Stimulated activated CD4-positive, alpha-beta T cell treated with anti-CD3 and anti-CD28 coated beads, Interleukin-4, amount 100 ng/mL, for 1 hour (primary cell): ENCODE data around the gene RAPGEF6.
"Not testable (repeated sequence)": the region's sequence is repeated elsewhere in the genome, so short reads cannot be mapped to it uniquely, and the experiment has no call there.

Experiments used
- DNase-seq: peaks from one replicate; pipeline ENCODE4 v3.0.0-alpha.2; 2020

The RAPGEF6 gene

DNA sequence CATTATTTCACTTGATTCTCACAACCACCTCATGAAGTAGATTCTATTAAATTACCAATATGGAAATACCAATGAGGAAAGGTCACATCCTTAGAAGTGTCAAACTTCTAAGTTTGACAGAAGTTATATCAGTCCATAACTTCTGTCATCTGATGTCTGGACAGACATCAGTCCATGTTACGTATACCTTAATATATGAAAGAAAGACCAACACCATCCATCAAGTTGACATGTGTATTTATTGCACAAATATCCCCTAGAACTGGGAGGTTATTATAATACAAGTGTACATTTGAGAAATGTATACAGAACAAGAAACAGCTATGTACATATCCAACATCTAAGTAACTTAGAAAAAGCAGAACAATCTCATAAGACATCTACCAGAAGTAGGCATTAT lies 6.5 kb upstream of the RAPGEF6 start:
- DNase-seq, result no peak

DNA sequence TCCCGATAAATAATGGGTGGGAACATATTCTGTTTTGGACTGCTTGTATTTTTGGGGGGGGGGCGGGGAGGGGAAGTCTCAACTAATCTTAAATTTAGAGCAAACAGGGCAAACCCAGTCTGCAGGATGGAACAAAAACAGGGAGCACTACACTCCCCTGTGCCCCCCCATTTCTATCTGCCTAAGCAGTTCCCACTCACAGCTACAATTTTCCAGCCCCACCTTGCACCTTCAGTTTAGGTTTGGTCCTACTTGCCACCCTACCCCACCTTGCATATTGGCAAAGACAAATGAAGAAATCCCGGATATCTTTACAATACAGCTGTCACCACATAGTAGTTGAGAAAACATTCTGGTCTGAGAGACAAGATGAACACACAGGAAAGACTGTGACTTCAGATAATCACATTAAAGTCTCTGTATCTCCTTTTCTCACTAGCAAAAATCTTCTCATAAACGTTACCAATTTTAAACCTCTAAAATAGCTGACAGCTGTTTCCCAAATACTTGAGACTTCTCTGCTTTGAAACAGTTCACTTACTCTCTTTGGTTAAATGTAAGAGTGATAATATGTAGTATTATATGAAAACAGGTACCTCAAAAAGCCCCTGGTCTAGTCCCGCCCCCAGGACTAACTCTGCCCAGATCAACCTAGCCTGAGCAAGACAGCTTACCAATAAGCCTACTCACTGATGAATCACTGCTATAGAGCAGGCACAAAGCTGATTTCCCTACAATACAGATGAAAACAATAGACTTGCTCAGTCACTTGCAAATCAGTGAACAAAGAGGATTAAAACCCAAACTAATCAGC lies 5.2 kb upstream of the RAPGEF6 start:
- peak; percentile 67 for DNase-seq

DNA sequence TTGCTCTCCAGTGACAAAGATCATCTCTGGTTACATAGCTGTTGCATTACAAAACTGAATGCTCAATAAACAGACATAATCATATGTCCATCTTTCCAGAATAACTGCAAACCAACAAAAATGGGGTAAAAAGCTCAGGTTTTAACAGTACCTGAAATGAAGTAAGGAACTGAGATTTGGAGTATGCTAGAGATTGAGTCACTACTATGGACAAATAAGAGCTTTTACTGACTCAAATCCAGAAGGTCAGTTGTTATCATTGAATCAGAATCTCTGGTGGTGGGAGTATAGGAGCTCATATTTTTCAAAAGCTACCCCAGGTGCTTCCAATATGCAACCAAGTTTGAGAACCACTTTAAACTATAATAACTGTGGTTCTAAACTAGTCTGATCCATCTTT lies 4.1 kb upstream of the RAPGEF6 start:
- no peak for DNase-seq

DNA sequence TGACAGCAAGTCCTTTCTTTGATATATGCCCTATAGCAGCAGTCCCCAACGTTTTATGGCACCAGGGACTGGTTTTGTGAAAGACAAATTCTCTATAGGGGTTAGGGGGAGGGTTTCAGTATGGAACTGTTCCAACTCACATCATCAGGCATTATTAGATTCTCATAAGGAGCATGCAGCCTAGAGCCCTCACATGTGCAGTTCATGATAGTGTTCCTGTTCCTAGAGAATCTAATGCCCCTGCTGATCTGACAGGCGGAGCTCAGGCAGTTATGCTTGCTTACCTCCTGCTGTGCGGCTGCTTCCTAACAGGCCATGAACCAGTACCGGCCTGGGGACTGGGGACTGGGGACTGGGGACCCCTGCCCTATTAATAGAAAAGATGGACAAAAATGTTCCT lies 2.7 kb upstream of the RAPGEF6 start:
- no peak for DNase-seq

DNA sequence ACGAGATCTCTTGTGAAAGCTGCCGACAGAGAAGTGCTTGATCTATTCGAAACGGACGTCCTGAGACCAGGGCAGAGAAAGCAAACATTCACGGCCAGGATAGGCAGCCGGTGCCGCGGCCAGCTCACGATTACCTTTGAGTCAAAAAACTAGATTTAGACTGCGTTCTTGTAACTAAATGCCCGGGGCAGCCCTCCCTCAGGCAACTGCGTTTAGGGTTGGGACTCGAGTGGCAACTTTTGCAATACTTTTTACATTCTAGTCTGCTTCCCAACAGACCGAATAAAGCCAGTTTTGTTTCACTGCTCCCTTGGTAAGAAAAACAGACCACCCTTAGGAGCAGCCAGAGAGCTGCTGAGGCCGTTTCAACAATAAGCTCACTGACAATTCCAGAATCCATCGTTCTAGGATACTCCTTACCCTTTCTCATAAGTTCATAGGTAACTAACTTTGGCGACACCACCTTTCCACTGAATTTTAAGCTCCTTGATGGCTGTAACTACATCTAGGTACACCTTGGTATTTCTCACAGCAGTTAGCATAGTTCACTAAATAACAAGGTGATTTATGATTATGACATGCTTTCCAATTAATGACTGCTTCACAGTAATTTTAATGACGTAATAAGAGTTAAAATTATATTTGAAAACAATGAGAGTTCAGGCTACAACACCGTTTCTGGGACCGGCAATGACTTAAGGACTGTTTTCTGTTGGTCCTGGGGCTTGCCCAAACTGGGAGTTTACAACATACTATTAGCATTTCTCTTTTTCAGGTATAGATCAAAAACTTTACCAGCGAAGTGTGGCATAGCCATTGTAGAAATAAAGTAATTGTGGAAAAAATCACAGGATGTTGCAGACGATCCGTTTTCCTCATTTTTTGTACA lies 899 bp upstream of the RAPGEF6 start:
- no peak for DNase-seq

DNA sequence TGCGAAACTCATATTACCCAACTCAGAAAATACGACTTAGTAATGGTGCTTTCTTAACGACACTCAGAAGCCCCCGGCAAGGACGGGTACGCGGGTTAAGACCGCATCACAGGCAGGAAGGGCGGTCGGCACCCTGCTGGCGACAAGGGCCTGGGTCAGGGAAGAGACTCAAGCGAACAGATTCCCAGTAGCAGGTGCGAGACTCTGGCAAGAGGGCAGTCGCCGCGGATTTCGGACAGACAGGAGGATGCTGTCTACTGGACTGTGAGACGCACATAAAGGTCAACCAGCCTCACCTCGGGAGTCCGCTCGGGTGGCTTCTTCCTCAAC lies 398 bp downstream of the RAPGEF6 start:
- DNase-seq, result peak; percentile 49

DNA sequence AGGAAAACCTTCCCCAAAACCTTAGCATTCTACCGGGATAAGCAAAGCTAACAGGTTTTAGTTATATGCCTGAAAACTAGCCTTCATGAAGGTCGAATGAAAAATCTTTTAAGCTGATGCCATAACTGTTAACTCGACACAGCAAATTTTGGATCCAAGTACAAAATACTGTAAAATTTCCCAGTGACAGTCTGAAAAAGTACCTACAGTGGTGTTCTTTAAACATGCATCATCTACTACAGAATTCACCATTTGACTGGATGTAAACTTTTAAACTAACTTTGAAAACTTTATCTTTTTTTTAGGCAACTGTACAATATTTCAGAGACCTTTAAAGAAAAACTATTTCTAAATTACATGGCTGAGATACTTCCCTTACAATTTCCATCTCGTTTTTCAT lies 791 bp downstream of the RAPGEF6 start:
- no peak for DNase-seq

DNA sequence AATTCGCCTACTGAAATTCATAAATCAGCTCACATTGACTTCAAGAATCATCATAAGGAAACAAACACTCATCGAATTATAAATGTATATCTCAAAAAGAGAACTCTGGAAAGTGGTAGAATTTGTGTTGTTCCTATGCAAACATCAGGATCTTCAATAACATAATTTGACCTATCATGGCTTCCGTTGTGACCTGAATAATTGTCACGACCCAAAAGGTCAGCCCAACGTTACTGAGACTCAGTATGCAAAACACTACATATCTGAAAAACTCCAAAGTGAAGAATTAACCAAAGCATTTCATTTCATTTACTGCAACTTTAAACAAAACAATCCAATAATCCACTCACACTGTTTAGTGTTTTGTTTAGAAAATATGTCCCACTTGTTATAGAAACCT lies 1.2 kb downstream of the RAPGEF6 start:
- no peak for DNase-seq

DNA sequence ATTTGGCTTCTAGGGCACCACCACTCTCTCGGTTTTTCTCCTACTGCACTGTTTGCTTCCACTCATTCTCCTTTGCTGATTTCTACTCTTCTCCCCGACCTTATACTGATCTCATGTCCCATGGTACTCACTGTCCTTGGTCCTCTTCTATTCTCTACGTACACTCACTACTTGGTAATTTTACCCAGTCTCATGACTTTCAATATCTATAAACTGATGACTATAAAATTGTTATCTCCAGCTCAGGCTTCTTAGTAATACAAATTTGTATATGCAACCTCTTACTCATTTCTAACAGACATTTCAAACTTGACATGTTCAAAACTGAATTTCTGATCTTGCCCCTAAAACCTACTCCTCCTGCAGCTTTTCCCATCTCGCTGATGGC lies 4.1 kb downstream of the RAPGEF6 start:
- no peak for DNase-seq

DNA sequence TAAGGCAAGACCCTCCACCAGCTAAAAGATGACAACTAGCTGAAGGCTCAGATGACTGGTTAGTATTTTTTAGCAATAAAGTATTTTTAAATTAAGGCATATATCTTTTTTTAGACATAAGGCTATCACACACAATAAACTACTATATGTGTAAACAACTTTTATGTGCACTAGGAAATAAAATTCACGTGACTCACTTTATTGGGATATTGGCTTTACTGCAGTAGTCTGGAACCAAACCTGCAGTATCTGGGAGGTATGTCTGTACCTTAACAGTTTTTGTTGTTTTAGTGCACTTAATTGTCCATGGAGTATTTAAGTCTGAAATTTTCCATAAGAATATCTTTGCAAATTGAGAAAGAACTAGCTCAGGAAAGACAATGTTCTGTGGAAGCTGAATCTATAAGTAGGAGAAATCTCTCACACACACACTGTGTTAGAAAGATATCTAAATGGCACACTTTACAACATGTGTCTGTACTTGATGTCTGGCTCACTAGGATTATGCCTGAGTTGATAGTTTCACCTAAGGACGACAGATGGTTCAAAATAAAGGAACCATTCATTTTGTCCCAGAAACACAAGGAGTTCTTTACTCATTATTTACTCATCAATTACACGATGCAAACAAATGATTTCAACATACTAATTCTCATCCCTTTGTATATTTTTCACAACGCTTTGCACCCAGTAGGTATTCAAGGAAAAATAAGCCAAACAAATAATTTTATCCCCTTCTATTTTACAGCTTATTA lies 4.6 kb downstream of the RAPGEF6 start:
- DNase-seq, result no peak

DNA sequence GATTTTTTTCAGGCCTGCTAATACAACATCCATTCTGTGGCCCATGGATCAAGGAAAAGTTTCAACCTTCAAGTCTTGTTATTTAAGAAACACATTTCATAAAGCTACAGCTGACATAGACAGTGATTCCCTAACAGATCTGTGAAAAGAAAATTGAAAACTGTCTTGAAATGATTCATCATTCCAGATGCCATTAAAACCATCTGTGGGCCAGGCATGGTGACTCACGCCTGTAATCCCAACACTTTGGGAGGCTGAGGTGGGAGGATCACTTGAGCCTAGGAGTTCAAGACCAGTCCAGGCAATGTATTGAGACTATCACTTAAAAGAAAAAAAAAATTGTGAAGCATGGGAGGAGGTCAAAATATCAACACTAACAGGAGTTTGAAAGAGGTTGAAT lies 6.0 kb downstream of the RAPGEF6 start:
- DNase-seq, result no peak

DNA sequence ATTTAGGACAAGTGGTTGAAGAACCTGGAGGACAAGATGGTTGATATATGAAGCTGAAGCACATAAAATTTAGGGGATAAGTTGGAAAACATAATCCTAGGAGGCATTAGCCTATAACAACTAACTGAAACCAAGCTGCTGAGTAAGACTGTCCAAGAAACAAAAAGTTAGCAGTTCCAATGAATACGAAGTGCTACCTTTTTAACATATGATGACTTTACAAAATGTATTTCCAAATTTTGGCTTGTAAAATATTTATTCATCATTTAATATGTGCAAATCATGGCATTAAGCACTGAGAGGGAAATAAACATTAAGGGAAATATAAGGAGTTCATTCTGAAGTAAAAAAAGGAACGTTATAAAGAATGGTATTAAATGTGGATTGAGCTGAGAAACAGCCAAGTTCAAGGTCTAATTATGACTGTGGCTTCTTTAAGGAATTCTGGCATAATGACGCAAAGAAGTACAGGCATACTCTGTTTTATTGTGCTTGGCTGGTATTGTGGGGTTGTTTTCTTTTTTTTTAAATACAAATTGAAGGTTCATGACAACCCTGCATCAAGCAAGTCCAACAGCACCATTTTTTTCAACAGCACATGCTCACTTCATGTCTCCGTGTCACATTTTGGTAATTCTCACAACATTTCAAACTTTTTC lies 7.7 kb downstream of the RAPGEF6 start:
- no peak for DNase-seq

DNA sequence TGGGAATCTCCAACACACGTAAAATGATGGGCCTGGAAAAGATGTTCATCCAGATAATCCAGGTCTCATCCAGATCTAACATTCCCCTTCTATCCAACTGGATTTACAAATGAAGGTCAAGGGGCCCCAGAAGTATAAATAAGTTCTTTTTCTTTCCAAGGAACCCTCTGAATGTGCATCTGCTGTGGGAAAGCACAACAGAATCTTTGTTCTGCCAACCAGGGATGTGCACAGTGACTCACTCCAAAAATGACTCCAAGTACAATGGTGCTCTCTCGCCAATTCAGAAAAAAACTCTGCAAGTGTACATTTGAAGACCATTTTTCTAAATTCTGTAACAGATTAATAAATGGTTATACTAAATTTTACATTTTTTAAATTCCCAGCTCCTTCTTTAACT lies 12.4 kb downstream of the RAPGEF6 start:
- no peak for DNase-seq

DNA sequence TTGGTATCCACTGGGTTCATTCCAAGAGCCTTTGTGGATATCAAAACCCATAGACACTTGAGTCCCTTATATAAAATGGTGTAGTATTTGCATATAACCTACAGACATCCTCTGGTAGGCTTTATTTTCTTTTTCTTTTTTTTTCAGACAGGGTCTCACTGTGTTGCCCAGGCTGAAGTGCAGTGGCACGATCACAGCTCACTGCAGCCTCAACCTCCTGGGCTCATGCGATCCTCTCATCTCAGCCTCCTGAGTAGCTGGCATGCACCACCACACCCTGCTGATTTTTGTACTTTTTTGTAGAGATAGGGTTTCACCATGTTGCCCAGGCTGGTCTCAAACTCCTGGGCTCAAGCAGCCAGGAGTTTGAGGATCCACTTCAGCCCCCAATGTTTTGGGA lies 13.9 kb downstream of the RAPGEF6 start:
- DNase-seq, result not testable (repeated sequence)

DNA sequence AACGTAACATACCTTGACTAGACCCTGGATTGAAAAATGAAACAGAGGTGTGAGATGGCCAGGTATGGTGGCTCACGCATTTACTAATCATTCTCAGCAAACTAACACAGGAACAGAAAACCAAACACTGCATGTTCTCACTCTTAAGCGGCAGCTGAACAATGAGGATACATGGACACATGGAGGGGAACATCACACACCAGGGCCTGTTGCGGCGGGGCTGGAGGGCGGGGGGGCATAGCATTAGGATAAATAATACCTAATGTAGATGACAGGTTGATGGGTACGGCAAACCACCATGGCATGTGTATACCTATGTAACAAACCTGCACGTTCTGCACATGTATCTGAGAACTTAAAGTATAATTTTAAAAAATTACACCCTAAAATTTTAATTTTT lies 15.9 kb downstream of the RAPGEF6 start:
- DNase-seq, result no peak

DNA sequence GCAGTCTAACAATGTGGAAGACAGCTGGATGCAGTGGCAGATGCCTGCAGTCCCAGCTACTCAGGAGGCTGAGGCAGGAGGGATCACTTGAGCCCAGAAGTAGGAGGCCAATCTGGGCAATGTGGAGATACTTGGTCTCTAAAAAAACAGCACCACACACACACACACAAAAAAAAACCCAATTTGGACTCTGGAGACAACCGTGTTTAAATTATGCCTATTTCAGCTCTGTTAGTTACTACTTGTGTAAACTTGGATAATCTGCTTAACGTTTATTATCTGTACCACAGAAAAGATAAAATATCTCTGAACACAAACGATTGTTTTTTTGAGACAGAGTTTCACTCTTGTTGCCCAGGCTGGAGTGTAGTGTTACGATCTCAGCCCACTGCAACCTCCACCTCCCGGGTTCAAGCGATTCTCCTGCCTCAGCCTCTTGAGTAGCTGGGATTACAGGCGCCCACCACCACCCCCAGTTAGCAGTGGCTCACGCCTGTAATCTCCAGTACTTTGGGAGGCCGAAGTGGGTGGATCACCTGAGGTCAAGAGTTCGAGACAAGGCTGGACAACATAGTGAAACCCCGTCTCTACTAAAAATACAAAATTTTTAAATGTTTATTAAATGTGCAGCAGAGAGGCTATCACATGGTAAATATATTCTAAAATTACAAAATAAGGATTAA lies 17.7 kb downstream of the RAPGEF6 start:
- DNase-seq, result no peak

DNA sequence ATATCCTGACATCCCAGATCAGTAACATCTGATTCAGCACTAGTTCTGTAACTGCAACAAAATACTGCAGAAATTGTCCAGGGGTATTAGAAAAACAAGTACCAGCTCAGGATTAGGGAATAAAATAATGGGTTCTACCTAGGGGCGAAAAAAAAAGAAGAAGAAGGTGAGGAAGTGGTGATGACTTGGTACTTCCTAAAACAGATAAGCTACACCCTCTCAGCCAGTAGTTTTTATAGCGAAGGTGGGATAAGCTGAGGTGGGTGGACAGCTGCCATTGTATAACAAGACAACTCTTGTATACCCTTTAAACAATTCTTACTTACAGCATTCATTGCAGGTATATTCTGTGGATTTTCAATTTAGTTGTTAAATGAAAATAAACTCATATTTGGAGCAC lies 19.1 kb downstream of the RAPGEF6 start:
- DNase-seq, result no peak

DNA sequence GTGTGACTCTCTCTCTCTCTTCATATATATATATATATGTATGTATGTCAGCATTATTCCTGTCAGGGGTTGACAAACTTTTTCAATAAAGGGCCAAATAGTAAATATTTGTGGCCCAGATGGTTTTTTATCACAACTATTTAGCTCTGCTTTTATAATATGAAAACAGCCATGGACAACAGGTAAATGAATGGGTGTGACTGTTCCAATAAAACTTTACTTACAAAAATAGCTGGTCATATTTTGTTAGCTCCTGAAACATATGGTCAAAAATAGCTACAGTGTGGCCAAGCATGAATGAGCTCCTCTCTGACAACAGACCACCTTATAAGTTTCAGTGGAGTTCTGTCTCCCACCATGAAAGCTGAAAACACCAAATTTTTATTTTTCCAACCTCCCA lies 21.6 kb downstream of the RAPGEF6 start:
- no peak for DNase-seq

DNA sequence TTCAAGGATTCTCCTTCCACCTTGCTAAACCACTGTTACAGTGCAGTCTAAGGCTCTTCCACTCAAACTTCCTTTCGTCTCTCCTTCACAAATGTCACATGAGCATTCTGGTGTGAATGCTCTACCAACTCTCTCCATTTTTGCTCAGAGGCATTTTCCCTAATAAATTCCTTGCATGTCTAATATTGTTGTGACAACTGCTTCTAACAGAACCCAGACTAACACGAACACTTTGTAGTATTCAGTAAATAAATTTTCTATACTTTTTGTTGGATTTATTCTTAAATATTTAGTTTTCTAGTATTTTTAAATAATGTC lies 24.0 kb downstream of the RAPGEF6 start:
- DNase-seq, result no peak

DNA sequence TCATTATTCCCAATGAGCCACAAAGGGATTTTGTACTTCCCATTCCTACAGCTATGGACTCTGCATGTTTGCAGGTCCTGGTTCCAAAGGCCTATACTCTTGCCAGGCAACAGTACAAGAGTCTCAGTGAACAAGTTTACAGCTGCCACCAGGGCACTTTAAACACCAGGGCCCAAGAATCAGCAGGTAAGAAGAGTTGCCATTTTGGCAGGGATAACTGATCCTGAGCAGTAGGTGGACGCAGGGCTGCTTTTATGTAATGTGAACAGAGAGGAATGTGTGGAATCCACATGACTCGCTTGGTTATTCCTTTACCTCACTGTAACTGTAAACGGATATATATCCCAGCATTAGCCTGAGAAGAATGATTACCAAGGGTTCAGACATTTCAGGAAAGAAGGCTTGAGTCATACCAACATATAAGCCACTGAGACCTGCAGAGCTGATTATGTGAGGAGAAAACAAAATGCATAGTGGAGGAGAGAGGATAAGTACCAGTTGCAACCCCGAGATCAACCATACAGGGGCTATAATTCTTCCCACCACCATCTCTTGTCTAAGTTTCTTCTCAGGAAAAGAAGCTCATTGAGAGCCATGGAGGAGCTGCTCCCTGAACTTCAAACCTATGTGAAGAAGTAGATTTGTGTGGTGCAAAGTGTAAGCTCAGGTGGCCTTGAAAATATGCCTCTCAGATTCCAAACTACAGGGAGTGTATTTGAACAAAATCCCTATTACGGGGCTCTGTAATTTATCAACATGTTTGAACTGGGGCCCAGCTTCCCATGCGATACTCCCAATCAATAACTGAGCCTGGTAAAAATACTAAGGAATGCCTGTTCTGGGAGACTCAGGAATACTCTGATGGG lies 24.6 kb downstream of the RAPGEF6 start:
- DNase-seq, result no peak

DNA sequence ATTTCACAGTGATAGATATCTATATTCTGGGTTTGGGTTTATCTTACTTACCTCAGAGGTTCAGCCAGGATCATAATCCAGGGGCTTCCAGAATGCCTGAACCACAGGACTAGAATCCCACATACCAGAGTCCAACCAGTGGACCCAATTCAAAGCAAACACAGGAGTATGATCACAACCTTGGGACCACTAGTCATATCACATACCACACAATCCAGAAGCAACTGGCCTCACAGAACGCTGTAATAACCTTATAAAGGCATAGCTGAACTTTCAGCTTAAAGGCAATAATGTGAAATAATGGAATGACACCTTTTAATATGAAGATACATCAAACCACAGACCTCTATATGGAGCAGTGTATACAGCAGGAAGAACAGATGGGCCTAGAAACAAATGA lies 25.3 kb downstream of the RAPGEF6 start:
- DNase-seq, result no peak

DNA sequence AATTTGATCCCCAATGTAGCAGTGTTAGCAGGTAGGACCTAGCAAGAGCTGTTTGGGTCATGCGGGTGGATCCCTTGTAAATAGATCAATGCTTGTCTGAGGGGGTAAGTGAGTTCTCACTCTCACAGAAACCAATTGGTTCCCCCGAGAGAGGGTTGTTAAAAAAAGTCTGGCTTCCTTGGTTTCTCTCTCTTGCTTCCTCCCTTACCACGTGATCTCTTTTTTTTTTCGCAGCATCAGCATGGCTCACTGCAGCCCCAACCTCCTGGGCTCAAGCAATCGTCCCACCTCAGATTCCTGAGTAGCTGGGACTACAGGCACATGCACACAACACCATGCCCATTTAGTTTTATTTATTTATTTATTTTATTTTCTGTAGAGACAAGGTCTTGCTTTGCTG lies 26.4 kb downstream of the RAPGEF6 start:
- DNase-seq, result no peak
